MCF 10A (cell line): ENCODE results near the gene FMNL1. TPM values are rescaled to one million over a fixed set of nuclear protein-coding genes. Genes with fewer than 3 reads are reported as not detected.

Experiments
- BruUV-seq: library from RNA; stranded (reverse); fragments of 400-500 nt; replicated peaks from 2 replicates; lab custom pipeline; 2021; lab: Mats Ljungman, UMichigan
- CTCF ChIA-PET: fragments of 300-600 bp; sonication (Branson Sonifier 250); formaldehyde crosslinking; extraction: SDS; loops from one replicate; lab custom pipeline; 2021; ENCODE audit warnings: antibody characterized with exemption, inconsistent platforms; lab: Yijun Ruan, JAX
- POLR2A ChIA-PET: fragments of 300-600, 350-650 bp; sonication (Branson Sonifier 250); formaldehyde crosslinking; extraction: SDS; loops from one replicate; lab custom pipeline; 2020; ENCODE audit warnings: antibody characterized with exemption, inconsistent platforms; lab: Yijun Ruan, JAX
- DNase-seq: peaks from one replicate; pipeline ENCODE4 v3.0.0-alpha.2; 2018; ENCODE audit not compliant: unreplicated experiment
- H3K27ac Mint-ChIP-seq: one replicate; pipeline ENCODE4 v1.8.0; 2022; ENCODE audit warnings: mild to moderate bottlenecking, low read depth, mixed read lengths; ENCODE audit not compliant: unreplicated experiment
- H3K27me3 Mint-ChIP-seq: one replicate; pipeline ENCODE4 v1.8.0; 2022; ENCODE audit warnings: mixed read lengths; ENCODE audit not compliant: insufficient read depth, unreplicated experiment
- H3K36me3 Mint-ChIP-seq: one replicate; pipeline ENCODE4 v1.8.0; 2022; ENCODE audit warnings: mild to moderate bottlenecking, moderate library complexity, mixed read lengths; ENCODE audit not compliant: insufficient read depth, unreplicated experiment
- H3K4me1 Mint-ChIP-seq: one replicate; pipeline ENCODE4 v1.8.0; 2022; ENCODE audit warnings: mixed read lengths; ENCODE audit not compliant: insufficient read depth, unreplicated experiment
- H3K4me3 Mint-ChIP-seq: one replicate; pipeline ENCODE4 v1.8.0; 2022; ENCODE audit warnings: mild to moderate bottlenecking, moderate library complexity, mixed read lengths; ENCODE audit not compliant: unreplicated experiment
- H3K9me3 Mint-ChIP-seq: one replicate; pipeline ENCODE4 v1.8.0; 2022; ENCODE audit warnings: mixed read lengths; ENCODE audit not compliant: unreplicated experiment
- CTCF ChIP-seq: fragments of 200-600 bp; IDR thresholded peaks from one replicate; pipeline ENCODE4 v1.8.0; 2022; ENCODE audit warnings: antibody characterized with exemption, mild to moderate bottlenecking; ENCODE audit not compliant: unreplicated experiment
- intact Hi-C: fragments of 100-400 bp; cut with micrococcal nuclease; formaldehyde crosslinking; loops from 2 replicates; pipeline ENCODE4 v1.14.1; 2022
- total RNA-seq: library from RNA; stranded (reverse); gene quantifications from 2 replicates; pipeline ENCODE4 v1.2.3, GENCODE V29; 2022

The FMNL1 gene
- total RNA-seq, 1 experiment from 2014 or later: 28.1 TPM

- CTCF ChIA-PET: interaction anchor here (0.6 kb wide), 1 partner anchor 136 kb away, joined by 3 read pairs; no protein-coding TSS in a partner anchor
- POLR2A ChIA-PET: no interaction called here
- TF ChIP-seq CTCF: no peak
Measured at GRCh38 chr17:45289301-45290268, 67.9 kb downstream of the FMNL1 start.

GRCh38 chr17:45290269-45290765 is 68.6 kb downstream of the FMNL1 start:
- no peak for TF ChIP-seq CTCF
- Mint-ChIP-seq H3K27me3 (no peaks in the 10 kb centered on the region), H3K4me1 (peaks cover 24% of the 10 kb centered on the region), H3K4me3 (no peak overlapping the region), H3K9me3 (no peaks in the 10 kb centered on the region), H3K27ac (no peak overlapping the region), H3K36me3 (peaks cover 49% of the 10 kb centered on the region)
- no peak for DNase-seq
- no TSS peak for BruUV-seq
- ChIA-PET POLR2A (interaction anchor here (0.6 kb wide), 1 partner anchor 12 kb away, joined by 4 read pairs; no protein-coding TSS in a partner anchor), CTCF (no interaction called here)
- intact Hi-C loops: loop anchor here (5.0 kb wide), 1 partner anchor 82 kb away; no protein-coding TSS in a partner anchor

More at GRCh38 chr17:45289301-45290268, 67.9 kb downstream of the FMNL1 start:
- DNase-seq: no peak
- Mint-ChIP-seq H3K36me3 (peaks cover 56% of the 10 kb centered on the region), H3K4me3 (no peak overlapping the region), H3K4me1 (peaks cover 20% of the 10 kb centered on the region), H3K27ac (no peak overlapping the region), H3K9me3 (no peaks in the 10 kb centered on the region), H3K27me3 (no peaks in the 10 kb centered on the region)
- no TSS peak for BruUV-seq
- intact Hi-C loops: loop anchor here (5.0 kb wide), 1 partner anchor 83 kb away; no protein-coding TSS in a partner anchor

GRCh38 chr17:45291171-45291805 is 69.6 kb downstream of the FMNL1 start:
- DNase-seq: no peak
- no peak for TF ChIP-seq CTCF
- Mint-ChIP-seq H3K36me3 (peaks cover 48% of the 10 kb centered on the region), H3K4me3 (no peak overlapping the region), H3K27me3 (no peaks in the 10 kb centered on the region), H3K4me1 (peaks cover 34% of the 10 kb centered on the region), H3K27ac (no peak overlapping the region), H3K9me3 (no peaks in the 10 kb centered on the region)
- ChIA-PET CTCF (interaction anchor here (0.5 to 4.9 kb wide), 6 partner anchors 14 to 189 kb away, joined by 3 to 40 read pairs (median 16); partner anchors contain the start of gene MAP3K14), POLR2A (interaction anchor here (3.7 to 5.9 kb wide), 3 partner anchors 20 to 81 kb away, joined by 38 to 133 read pairs (median 64); partner anchors contain the start of gene MAP3K14)
- intact Hi-C loops: loop anchor here (5.0 kb wide), 1 partner anchor 81 kb away; no protein-coding TSS in a partner anchor
- no TSS peak for BruUV-seq
